HG03521 (cell line): ENCODE measurements around the gene HPCAL1.
A peak's percentile ranks its signal among the peaks of the same experiment; 100 is the strongest.
"Not testable (repeated sequence)": the region's sequence is repeated elsewhere in the genome, so short reads cannot be mapped to it uniquely, and the experiment has no call there.

Experiments used
- ATAC-seq: cut with Tn5 transposase; IDR thresholded peaks from one replicate; pipeline ENCODE4 v1.9.1; 2021; ENCODE audit warnings: mild to moderate bottlenecking, moderate library complexity; ENCODE audit not compliant: unreplicated experiment

HPCAL1 gene

DNA sequence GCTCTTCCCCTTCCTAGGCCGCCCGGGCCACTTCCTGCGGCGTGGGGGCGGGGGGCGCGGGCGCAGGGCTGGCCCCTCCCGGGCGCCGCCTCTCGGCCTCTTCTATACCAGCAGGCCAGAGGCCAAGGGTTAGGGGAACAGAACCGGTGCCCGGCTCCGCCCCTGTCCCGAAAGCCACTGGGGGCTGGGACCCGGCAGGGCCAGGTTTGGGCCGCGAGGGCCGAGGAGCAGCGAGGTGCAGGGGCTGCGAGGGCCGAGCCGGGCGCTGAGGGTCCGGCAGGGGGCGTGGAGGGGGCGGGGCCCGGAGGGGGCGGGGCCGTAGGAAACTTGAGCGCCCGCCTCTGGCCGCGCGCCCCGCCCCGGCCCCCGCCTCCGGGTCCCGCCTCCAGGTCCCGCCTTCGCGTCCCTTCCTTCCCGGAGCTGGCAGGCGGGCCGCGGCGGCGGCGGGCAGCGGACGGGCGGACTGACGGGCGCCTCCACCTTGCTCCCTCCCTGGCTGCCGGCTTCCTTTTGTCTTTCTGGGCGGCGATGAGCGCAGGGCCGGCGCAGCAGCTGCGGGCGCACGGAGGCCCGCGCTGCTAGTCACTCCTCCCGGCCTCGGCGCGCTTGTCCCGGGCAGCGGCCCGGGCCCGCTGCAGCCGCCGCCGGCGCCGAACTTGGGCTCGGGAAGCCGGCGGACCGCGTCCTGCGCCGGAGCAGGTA is at the start of gene HPCAL1:
Gene HPCAL1, plus strand, starts transcription at position 426 of the 702 bp plus-strand sequence. CDS start 116,854 bp downstream, outside the sequence.
- peak; percentile 71 for ATAC-seq

DNA sequence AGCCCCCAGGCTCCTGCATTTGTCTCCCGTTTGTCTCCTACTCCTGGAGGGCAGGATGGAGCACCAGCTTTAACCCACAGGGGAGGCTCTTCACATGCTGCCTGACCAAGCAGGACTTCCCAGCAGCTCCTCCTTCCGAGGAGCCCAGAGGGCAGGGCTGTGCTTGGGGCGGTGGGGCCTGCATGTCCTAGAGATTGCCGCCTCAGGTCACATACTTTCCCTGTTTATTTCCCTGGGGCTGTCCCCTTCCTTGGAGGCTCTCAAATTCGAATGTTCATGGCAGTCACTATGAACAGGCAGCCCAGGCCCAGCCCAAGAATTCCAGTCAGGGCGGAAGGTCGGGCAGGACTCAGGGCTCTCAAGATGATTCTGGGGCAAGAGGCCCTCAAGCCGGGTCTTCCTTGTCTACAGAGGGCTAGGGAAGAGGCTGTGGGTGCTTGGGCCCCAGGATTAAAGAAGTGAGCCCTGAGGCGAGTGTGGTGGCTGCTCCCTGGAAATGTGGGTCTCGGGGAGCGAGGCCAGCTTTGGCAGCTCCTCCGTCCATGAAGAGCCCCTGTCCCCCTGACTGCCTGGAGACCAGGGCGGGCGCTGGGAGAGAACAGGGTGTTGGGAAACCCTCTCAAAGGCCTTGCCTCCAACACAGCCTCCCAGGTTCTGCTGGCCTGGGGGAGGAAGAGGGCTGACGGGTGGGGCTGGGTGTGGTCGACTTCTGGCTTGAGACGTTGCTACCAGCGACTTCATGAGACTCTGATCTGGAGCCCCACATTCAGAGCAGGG is 48.9 kb upstream of the HPCAL1 start:
- no peak for ATAC-seq

DNA sequence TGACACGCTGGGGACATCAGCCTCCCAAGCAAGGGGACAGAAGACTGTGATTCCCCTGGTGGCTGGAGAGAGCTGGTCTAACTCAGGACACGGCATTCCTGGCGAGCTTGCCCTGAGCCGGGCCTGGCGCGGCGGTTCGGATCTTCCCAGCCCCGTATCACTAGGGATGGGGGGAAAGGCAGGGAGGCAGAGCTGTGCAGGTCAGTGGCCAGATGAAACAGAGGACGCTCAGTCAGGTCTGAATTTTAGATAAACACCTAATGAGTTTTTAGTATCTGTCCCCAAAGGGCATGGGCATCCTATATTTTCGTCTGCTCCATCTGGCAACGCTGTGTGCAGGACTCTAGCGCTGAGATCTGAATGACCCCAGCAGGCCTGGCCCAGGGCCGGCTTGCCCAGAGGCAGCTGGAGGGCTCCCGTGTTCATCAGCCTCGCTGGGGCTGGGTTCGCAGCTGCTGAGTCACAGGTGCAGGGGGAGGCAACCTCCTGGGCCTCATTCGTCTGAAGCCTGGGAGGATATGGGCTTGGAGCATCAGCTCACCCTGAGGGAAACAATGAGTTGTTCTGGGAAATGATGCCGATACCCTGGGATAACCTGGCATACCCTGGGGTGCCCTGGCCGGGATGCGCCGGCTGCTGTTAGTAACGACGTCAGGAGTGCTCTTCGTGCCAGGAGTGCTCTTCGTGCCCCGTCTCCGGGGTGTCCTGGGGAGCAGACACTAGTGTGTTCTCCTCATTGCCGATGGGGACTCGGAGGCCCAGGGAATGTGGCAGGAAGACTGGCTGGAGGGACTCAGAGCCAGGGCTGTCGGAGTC is 48.1 kb upstream of the HPCAL1 start:
- ATAC-seq = no peak

DNA sequence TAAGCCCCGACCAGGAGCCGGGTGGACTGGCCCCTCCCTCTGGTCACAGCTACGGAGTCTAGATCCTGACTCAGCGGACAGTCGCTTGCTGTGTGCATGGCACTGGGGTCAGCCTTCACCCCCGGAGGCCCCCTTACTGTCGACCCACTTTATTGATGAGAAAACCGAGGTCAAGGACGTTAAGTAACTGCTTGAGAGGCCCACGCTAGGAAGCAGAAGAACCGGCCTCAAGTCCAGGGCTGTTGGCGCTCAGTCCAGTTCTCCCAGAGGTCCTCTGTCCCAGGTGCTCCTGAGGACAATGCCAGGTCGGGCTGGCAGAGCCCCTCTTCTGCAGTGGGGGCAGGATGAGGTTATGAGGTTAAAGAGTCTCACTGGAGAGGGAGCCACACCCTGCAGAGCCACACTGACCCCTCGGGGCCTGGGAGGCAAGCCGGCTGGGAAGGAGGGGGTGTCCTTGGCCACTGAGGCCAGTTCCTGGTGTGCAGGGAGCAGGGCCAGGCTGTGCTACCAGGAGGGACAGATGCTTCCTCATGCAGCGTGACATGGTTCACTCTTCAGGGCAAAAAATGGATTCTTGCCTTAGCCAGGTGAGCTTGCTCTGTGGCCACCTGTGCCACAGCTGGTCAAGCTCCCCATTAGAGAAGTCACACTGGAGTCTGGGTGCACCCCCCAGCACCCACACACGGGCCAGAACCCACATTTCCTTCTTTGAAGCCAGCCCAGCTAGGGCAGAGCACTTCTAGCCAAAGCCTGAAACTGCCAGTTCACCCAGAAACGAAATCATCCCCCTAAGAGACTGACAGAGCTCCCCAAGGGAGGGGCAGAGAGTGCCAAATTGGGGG is 47.3 kb upstream of the HPCAL1 start:
- no peak for ATAC-seq

DNA sequence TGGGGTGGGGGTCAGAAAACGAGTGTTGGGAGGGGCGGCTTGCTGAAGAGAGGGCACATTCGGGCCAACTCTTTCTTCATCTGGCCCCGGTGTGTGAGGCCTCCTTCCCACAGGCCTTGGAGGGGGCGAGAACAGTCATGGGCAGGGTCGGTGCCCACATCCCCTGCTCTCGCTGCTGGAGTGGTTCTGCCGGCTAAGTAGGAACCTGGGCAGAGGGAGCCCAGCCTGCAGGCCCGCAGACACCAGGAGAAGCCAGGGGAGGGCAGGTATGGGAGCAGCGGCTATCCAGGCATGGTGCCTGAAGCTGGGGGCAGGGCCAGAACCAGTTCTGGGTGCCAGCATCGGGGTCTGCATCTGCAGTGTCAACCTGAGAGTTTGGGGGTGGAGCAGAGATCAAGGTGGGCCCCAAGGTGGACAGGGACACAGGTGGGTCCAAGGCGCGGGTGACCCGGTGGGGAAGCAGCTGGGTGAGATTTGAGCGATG is 46.6 kb upstream of the HPCAL1 start:
- ATAC-seq = no peak

DNA sequence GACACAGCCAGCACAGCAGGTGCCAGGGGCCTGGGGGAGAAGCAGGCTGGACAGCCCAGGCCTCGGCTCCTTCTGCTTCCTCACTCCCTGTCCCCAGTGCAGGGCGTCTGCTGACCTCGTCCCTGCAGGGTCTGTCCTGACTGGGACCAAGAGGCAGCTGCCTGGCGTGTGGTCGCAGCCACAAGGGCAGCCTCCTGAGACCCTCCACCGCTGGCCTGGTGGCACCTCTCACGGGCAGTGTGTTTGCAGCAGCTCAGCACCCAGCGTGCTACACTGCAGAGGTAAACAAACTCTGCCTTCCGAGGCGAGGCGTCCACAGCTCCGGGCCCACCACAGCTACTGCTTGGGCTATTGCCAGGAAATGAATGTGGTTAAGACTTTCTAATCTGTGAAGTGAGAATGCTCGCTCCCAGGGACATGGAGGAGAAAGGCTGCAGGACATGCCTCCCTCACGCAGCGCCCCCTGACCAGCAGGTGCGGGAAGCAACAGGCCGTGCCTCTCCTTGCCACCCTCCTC is 46.1 kb upstream of the HPCAL1 start:
- no peak for ATAC-seq

DNA sequence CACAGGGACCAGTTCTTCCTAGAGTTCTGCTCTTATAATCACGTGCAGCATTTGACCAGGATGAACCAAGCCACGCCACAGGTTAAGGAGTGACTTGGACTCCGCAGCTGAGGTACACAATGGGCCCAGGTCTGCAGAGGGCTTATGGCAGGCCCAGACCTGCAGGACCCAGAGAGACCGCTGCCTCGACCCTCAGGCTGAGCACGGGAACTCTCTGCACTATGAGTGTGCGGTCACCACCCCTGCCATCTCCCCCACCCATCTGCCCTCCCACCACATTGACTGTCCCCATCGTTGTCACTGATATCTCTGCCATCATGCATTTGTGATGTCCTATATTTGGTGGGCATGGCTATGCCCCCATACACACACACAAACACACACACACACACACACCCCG is 45.7 kb upstream of the HPCAL1 start:
- ATAC-seq = no peak

DNA sequence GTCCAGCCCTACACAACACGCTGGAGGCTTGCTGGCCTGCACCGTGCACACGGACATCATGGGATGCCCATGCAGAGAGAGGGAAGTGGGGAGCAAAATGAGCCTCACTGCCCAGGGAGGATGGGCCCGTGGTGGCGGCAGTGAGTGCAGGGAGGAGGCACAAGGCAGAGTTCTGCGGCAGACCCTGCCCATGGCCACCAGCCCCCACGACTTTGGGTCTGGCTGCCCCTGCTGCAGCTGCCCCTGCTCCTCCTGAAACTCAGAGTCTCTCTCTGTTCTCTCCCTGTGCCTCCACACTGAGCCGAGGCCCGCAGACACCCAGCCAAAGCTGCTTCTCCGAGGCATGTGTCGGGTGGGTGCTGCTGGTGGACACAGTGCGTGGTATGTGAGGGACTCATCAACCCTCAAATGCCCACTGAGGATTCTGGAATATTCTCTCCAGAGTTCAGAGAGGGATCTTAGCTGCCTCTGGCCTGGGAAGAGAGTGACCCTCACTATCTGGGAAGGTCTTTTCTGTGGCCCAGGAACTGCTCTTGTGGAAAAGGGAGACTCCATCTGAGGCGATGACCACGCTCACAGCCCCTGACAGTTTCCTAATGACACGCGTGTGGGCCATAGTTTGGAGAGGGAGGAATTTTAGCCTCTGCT is 45.1 kb upstream of the HPCAL1 start:
- no peak for ATAC-seq

DNA sequence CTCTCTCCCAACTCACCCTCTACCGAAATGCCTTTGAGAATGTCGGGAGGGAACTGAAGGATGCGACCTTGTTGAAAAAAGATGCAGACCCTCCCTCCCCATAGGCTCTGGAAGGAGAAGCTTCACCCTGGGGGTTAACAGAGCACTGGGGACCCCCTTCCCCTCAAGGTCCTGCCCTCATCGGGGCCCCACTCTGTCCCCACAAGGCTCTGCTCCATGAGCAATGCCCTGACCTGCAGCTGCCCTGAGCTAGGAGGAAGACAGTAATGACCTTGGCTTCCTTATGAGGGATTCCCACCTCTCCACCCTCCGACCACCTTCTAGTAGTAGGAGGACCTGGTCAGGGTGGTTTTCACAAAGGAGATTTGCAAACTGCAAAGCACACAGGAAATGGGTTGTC is 44.4 kb upstream of the HPCAL1 start:
- no peak for ATAC-seq

DNA sequence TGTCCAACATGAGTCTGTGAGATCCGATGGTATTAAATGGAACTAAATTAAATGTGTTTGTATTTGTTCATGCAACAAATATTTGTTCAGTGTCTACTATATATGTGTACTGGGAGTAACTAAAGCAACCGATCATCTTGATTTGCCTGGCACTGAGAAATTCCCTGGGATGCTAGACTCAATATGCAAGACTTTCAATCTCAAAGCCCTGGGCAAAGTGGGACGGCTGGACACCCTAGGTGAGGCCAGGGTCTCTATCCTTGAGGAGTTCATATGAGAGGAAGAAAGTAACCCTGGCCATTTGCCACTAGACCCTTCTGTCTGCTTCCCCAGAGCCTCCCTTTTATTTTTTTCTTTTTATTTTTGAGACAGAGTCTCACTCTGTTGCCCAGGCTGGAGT is 44.0 kb upstream of the HPCAL1 start:
- ATAC-seq = no peak

DNA sequence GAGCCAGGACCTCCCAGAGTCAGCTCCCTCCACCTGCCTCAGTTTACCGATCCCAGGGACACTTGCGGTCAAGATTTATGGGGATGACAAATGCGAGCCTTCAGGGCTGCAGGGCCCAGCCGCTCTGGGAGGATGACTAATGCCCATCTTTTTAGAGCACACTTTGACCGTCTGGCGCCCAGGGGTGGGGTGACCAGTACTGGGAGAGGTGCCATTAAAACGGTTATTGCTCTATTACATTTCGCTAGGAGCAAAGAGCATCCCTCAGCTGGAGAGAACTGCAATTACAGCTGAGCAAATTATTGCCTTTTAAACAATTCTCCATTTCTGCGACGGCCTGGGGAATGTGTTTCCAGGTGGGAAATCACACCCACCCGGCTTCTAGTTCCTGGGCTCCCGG is 42.6 kb upstream of the HPCAL1 start:
- no peak for ATAC-seq

DNA sequence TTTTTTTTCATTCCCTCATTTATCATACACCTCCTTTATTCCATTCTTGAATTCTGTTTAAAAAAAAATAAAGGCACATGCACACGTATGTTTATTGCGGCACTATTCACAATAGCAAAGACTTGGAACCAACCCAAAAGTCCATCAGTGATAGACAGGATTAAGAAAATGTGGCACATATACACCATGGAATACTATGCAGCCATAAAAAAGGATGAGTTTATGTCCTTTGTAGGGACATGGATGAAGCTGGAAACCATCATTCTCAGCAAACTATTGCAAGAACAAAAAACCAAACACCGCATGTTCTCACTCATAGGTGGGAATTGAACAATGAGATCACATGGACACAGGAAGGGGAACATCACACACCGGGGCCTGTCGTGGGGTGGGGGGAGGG is 39.2 kb upstream of the HPCAL1 start:
- not testable (repeated sequence) for ATAC-seq

DNA sequence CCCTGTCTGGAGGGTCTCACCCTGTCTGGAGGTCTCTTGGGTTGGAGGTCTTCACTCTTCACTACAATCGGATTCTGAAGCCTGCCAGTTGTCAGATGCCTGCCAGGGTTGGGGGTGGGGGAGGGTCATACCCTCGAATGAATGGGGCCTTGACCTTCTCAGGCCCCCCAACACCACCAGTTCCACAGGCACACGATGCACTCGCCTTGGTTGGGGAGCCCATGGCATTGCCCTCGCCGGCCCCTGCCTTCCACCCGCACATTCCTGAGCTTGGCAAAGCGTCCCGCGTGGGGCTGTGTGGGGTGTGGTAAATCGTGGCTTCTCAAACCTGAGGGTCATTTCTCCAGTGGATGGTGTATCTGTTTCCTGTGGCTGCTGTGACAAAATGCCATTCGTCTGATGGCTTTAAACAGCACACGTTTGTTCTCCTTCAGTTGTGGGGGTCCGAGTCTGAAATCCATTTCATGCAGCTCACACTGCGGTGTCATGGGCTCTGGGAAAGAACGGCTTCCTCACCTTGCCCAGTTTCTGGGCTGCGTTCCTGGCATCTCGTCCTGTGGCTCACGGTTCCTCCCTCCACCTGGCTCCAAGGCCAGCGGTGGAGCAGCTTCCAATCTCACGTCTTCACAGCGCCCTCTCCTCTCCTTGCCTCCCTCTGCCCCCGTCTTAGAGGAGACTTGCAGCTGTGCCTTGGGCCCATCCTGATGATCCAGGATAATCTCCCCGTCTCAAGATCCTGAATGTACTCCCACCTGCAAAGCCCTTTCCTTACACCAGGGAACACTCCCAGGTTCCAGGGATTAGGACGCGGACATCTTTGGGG is 38.0 kb upstream of the HPCAL1 start:
- no peak for ATAC-seq

DNA sequence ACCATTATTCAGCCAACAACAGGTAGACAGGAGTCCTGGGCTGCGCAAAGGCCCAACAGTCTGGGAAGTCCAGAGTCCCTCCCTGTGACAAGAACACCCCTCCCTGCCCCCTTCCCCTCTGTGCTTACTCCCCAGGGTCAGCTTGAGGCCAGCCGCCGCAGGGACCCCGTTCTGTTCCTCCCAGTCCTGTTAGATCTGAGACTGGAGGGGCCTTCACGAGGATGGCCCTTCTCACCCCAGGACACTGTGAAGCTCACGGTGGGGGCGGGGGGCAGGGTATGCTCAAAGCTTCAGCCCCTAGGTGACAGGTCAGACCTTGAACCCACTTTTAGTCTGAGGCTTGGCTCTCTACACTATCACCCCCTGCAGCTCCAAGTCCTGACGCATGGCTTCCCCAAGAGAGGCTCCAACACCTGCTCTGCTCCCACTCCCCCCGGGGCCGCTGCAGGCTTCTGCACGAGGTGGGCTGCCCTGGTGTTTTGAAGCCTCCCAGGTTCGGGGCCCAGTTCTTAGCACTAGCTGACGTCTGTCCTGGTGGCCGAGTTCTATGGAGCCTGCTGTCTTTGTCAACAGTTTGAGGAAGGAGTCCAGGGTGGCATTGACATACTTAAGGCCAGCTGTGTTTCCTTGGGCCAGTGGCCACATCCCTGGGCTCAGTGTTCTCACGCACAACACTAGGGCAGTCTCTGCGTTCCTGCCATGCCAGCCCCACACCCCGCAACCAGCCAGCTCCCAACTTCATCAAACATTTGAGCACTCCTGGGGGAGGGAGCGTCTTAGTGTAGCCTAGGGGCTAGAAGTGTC is 37.2 kb upstream of the HPCAL1 start:
- ATAC-seq = no peak

DNA sequence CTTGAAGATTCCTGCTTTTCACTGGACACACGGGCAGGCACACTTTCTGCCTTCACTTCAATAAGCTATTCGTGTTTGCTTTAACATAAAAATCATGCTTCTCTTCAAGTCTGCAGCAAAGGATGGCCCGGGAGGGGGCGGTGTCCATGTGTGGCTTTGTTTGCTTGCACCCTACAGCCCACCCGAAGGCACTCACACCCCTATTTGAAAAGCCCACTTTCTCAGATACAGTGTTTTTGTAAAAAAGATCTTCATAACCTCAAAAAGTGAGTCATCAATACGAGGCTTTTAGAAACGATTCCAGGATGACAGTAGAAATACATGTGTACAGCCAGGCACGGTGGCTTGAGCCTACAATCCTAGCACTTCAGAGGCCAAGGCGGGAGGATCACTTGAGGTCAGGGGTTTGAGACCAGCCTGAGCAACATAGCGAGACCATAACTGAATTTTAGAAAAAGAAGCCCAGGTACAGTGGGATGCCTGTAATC is 36.5 kb upstream of the HPCAL1 start:
- no peak for ATAC-seq

DNA sequence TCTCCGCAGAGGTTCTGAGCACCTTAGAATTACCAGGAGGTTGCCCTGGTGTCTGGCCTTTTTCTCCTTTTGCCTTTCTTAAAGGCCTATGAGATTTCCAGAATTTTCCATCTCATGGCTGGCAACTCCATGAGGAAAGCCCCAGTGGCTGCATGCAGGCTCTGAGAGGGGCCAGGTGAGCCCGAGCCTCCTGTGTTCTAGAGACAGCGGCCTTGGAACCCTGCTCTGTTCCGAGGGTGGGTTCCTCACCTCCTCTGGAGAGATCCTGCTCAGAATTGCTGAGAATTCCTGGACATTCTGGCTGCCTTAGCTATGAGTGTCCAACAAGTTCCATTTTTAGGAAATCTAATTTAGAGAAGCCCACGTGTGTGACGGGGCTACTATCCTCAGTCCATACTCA is 35.7 kb upstream of the HPCAL1 start:
- no peak for ATAC-seq

DNA sequence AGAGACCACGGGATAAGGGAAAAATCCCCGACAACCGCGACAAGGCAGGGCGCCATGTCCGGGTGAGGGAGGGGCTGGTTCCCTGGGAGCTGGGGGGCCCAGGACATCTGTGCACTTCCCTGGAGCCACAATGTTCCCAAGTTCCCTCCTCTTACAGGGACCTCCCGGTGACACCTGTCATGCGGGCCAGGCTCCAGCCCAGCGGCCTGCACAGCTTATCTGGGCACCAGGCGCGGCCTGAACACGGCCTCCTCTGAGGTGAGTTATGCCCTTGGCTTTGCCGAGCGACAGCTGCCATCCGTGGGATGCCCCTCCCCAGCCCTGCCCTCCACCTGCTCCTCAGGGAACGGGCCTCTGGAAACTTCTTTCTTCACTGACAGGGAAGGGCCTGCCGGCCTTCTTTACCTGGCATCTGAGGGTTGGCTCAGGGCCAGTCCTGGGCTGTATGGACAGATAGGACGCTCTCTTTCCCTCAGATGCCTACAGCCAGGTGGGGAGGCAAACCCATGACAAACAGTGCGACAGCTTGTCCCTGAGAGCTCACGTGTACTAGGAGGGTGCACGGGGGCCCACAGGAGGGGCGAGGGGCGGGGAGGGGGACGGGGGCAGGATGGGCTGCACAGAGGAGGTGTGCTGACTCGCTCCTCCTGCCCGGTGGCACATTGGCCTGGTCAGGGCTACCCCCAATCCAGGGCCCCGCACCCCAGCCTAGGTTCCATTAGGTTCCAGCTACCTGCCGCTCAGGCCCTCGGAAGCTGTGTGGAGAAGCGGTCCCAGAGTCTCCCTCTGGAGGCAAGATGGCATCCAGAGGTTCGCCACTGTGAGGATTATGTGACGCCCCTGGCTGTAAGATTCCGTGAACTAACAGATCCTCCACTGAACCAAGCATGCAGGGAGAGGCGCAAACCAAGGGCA is 34.9 kb upstream of the HPCAL1 start:
- ATAC-seq = no peak
